ENCODE results near the gene APBB1.

APBB1 gene

DNA sequence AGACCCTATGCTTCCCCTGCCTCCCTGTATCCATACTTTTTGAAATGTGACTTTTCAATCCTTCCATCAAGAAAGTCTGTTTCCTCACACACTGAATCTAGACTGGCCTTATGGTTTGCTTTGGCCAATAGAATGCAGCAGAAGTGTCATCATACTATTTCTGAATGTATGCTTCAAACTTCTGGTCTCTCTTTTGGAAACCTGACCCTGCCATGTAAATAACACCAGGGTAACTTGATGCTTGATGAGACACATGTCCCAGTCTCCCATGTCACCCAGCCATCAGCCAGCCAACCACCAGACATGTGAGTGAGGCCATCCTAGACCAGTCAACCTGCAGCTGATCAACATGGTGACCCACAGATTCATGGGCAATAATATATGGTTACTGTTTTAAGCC is 68.9 kb downstream of the APBB1 start:
- DNase-seq: no peak

- no peak for DNase-seq
These were observed 73.5 kb downstream of the APBB1 start for GRCh38 chr11:6345366-6345765.
